NCI-H2171 treated with DMSO at 0.1 percent for 48 hours (cell line): ENCODE data around the gene UBFD1.
"Not testable (repeated sequence)": the region's sequence is repeated elsewhere in the genome, so short reads cannot be mapped to it uniquely, and the experiment has no call there.

ENCODE experiments used
- DNase-seq: peaks from one replicate; lab custom pipeline; 2025; lab: John Stamatoyannopoulos, UW

The UBFD1 gene

DNA sequence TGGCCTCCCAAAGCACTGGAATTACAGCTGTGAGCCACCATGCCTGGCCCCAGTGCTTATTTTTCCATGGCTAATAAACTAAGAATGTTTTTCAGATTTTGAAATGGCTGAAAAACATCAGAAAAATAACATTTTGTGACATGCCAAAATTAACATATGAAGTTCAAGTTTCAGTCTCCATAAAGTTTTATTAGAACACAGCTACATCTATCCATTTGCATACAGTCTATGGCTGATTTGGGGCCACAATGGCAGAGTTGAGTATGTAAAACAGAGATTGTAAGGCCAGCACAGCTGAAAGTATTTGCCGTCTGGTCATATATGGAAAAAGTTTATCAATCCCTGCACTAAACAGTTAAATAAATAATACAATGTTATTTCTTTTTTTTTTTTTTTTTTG is 52.4 kb downstream of the UBFD1 start:
- DNase-seq, result no peak

GRCh38 chr16:23610905-23611304 is 53.4 kb downstream of the UBFD1 start:
- DNase-seq, result not testable (repeated sequence)

- no peak for DNase-seq
Observed at GRCh38 chr16:23611936-23612335, 54.4 kb downstream of the UBFD1 start.

- DNase-seq, result no peak
Observed at GRCh38 chr16:23615805-23616204, 58.3 kb downstream of the UBFD1 start.
